K562 (cell line): Measurements from ENCODE around the gene SERPINE1. TPM values are rescaled to one million over a fixed set of nuclear protein-coding genes. Genes with fewer than 3 reads are reported as not detected.

Experiments
- ARID4B ChIP-seq: sonication (generic); formaldehyde crosslinking; IDR thresholded peaks from 2 replicates; pipeline ENCODE4 v1.8.0; 2022; ENCODE audit warnings: mild to moderate bottlenecking, missing genetic modification reagents
- CBFA2T3 ChIP-seq: fragments of 450-650 bp; IDR thresholded peaks from 2 replicates; pipeline ENCODE4 v1.6.1; 2017
- E4F1 ChIP-seq: fragments of 250-450 bp; sonication (Bioruptor Pico); IDR thresholded peaks from 2 replicates; pipeline ENCODE4 v1.5.0; 2021; ENCODE audit warnings: mild to moderate bottlenecking, borderline replicate concordance
- FIP1L1 ChIP-seq: fragments of 200-400 bp; formaldehyde crosslinking; IDR thresholded peaks from 2 replicates; pipeline ENCODE4 v1.6.1; 2018; ENCODE audit warnings: mild to moderate bottlenecking, low read depth, low read length; ENCODE audit not compliant: poor library complexity, severe bottlenecking
- KLF1 ChIP-seq: fragments of 450-650 bp; IDR thresholded peaks from 2 replicates; pipeline ENCODE4 v1.6.1; 2016; ENCODE audit warnings: missing genetic modification characterization, missing compliant biosample characterization
- NR2F6 ChIP-seq: fragments of 450-650 bp; formaldehyde crosslinking; IDR thresholded peaks from 2 replicates; pipeline ENCODE4 v1.4.0; 2020; ENCODE audit warnings: mild to moderate bottlenecking
- RBFOX2 ChIP-seq: fragments of 200-400 bp; formaldehyde crosslinking; IDR thresholded peaks from 2 replicates; pipeline ENCODE4 v1.6.1; 2017; ENCODE audit warnings: low read depth, mild to moderate bottlenecking, low read length, moderate library complexity
- SIN3A ChIP-seq, 2 experiments: fragments of 150-350 bp in 1 of 2; IDR thresholded peaks; 2 replicates each; pipeline ENCODE4 v1.6.1; 2011 to 2016; ENCODE audit warnings: borderline replicate concordance in 2 of 2, low read depth in 2 of 2, low read length in 2 of 2, mild to moderate bottlenecking in 2 of 2, moderate library complexity in 2 of 2; ENCODE audit not compliant: control insufficient read depth in 1 of 2
- TAF1 ChIP-seq: IDR thresholded peaks from 2 replicates; pipeline ENCODE4 v1.6.1; 2011; ENCODE audit warnings: mild to moderate bottlenecking, low read length, moderate library complexity; ENCODE audit not compliant: insufficient read depth, control insufficient read depth, severe bottlenecking; ENCODE audit errors: extremely low read depth
- TCFL5 ChIP-seq: fragments of 250-450 bp; sonication (Bioruptor Pico); conservative IDR thresholded peaks from 2 replicates; pipeline ENCODE4 v1.6.1; 2021; ENCODE audit warnings: mild to moderate bottlenecking, moderate library complexity, matching md5 sums
- TSHZ1 ChIP-seq: fragments of 250-450 bp; sonication (Bioruptor Pico); IDR thresholded peaks from 2 replicates; pipeline ENCODE4 v1.4.0; 2020; ENCODE audit warnings: mild to moderate bottlenecking, moderate library complexity
- ZBTB7A ChIP-seq: IDR thresholded peaks from 2 replicates; pipeline ENCODE4 v1.6.1; 2011; ENCODE audit warnings: low read depth, mild to moderate bottlenecking, low read length, moderate library complexity, borderline replicate concordance; ENCODE audit not compliant: control insufficient read depth
- ZFP30 ChIP-seq: fragments of 250-450 bp; sonication (Bioruptor Pico); IDR thresholded peaks from 2 replicates; pipeline ENCODE4 v1.8.0; 2022; ENCODE audit warnings: moderate library complexity, mild to moderate bottlenecking, inconsistent platforms, borderline replicate concordance
- ZNF512 ChIP-seq: IDR thresholded peaks from 2 replicates; pipeline ENCODE4 v1.6.1; 2016; ENCODE audit warnings: missing genetic modification characterization, missing compliant biosample characterization
- polyA plus RNA-seq, 8 experiments: library from polyadenylated mRNA; depleted of rRNA in 4 of 8; stranded (reverse) in 5 of 8; unstranded in 3 of 8; fragments of >200 nt; fragmentation: Nextera tagmentation in 2 of 8; fragmentation: Illumina TruSeq in 1 of 8; extraction: Ambion mirVana in 2 of 8; extraction: Trizol in 1 of 8; gene quantifications; 2 replicates each; pipeline versions ENCODE4 v1.2.1 to v1.2.3, GENCODE V29; 2011 to 2014; ENCODE audit warnings: inconsistent platforms in 1 of 8, missing spikeins in 1 of 8
- total RNA-seq, 7 experiments: library from RNA; depleted of rRNA in 6 of 7; stranded (reverse); fragments of >200 nt in 6 of 7; fragmentation: Illumina TruSeq in 2 of 7; extraction: Trizol in 2 of 7; gene quantifications; 2 replicates each; pipeline versions ENCODE4 v1.2.1 to v1.2.3, GENCODE V29; 2011 to 2021; ENCODE audit warnings: low replicate concordance in 1 of 7

The SERPINE1 gene
- total and polyA plus RNA-seq, 9 of the 15 experiments (the other 6 are each of a cell fraction or from before 2014, with no cell fraction given) = 0.22 to 4.8 (median 0.91) TPM

- TF ChIP-seq SIN3A (IDR thresholded peaks at IDR 0.05; ENCODE audit: borderline replicate concordance in 2 of 2, control insufficient read depth in 1 of 2, low read depth in 2 of 2, low read length in 2 of 2) (no peak), RBFOX2 (no peak), E4F1 (CRISPR knock-in tag) (no peak), KLF1 (tag) (no peak), ZNF512 (tag) (no peak), CBFA2T3 (peak; percentile 35), ZBTB7A (peak; percentile 65), TAF1 (no peak), TCFL5 (CRISPR knock-in tag) (no peak), ZFP30 (no peak), FIP1L1 (no peak), ARID4B (CRISPR knock-in tag) (no peak), TSHZ1 (CRISPR knock-in tag) (no peak), NR2F6 (CRISPR knock-in tag) (no peak)
These were observed 42.4 kb downstream of the SERPINE1 start (continued) for GRCh38 chr7:101169110-101169837.
